Activated CD8-positive, alpha-beta memory T cell treated with anti-CD3 and anti-CD28 coated beads, Interleukin-2, amount 10 ng/mL, durations not matched to agents 7 days and 5 days (primary cell): Measurements from ENCODE around the gene HDAC9. TPM values are rescaled to one million over a fixed set of nuclear protein-coding genes. Genes with fewer than 3 reads are reported as not detected.

ENCODE experiments used
- ATAC-seq: fragments of 150-1000 bp; cut with Tn5 transposase; one replicate; pipeline ENCODE4 v1.10.0; 2021; ENCODE audit warnings: moderate library complexity
- CTCF ChIA-PET: fragments of 350-600 bp; sonication (Branson Sonifier 250); formaldehyde crosslinking; loops from one replicate; lab custom pipeline; 2021; ENCODE audit warnings: antibody characterized with exemption; lab: Charles Lee
- DNase-seq: peaks from one replicate; pipeline ENCODE4 v3.0.0-alpha.2; 2020
- H3K27ac Mint-ChIP-seq: one replicate; pipeline ENCODE4 v1.8.0; 2021; ENCODE audit warnings: mild to moderate bottlenecking, mixed read lengths
- H3K27me3 Mint-ChIP-seq: one replicate; pipeline ENCODE4 v1.8.0; 2021; ENCODE audit warnings: mixed read lengths
- H3K36me3 Mint-ChIP-seq: one replicate; pipeline ENCODE4 v1.8.0; 2021; ENCODE audit warnings: mild to moderate bottlenecking, mixed read lengths
- H3K4me1 Mint-ChIP-seq: one replicate; pipeline ENCODE4 v1.8.0; 2021; ENCODE audit warnings: mixed read lengths
- H3K4me3 Mint-ChIP-seq: one replicate; pipeline ENCODE4 v1.8.0; 2021; ENCODE audit warnings: mild to moderate bottlenecking, moderate library complexity, mixed read lengths
- H3K9me3 Mint-ChIP-seq: one replicate; pipeline ENCODE4 v1.8.0; 2022; ENCODE audit warnings: low read depth, mixed read lengths
- total RNA-seq, 2 experiments: library from RNA; stranded (reverse); gene quantifications; one replicate each; pipeline ENCODE4 v1.2.3, GENCODE V29; 2021

HDAC9 gene
- total RNA-seq, 2 experiments from 2014 or later = 0.91 to 2.9 TPM

DNA sequence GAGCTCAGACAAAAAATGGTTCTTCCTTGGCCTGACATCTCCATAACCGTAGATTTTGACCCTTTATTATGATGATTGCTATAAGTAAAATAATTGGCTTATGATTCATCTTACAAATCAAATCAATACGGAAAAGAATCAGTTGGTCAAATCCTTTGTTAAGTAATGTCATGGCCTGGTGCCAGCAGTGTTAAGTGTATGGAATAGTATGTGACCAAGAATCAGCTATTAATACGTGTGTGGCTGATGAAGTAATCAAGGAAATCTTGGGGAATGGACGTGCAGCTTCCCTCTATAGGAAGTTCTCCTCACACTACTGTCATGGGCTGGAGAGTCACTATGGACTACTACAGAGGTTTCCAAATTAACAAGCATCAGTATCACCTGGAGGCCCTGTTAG lies 391.3 kb downstream of the HDAC9 start:
- ATAC-seq (no peak), DNase-seq (no peak)
- CTCF ChIA-PET = no interaction called here
- no peaks in the 10 kb centered on the region for H3K27me3 Mint-ChIP-seq
- H3K27ac Mint-ChIP-seq = no peak overlapping the region
- no peaks in the 10 kb centered on the region for H3K4me1 Mint-ChIP-seq
- no peak overlapping the region for H3K4me3 Mint-ChIP-seq
- H3K36me3 Mint-ChIP-seq = no peaks in the 10 kb centered on the region
- peaks cover 7% of the 10 kb centered on the region for H3K9me3 Mint-ChIP-seq

GRCh38 chr7:18889436-18889835 lies 393.9 kb downstream of the HDAC9 start:
- CTCF ChIA-PET = no interaction called here
- Mint-ChIP-seq H3K4me1 (no peaks in the 10 kb centered on the region), H3K27me3 (no peaks in the 10 kb centered on the region), H3K9me3 (peaks cover 7% of the 10 kb centered on the region), H3K36me3 (no peaks in the 10 kb centered on the region), H3K27ac (no peak overlapping the region), H3K4me3 (no peak overlapping the region)
- no peak for DNase-seq
- ATAC-seq = no peak

GRCh38 chr7:18890134-18890533 lies 394.6 kb downstream of the HDAC9 start:
- H3K4me3 Mint-ChIP-seq = no peak overlapping the region
- CTCF ChIA-PET = no interaction called here
- DNase-seq (no peak), ATAC-seq (no peak)
- peaks cover 7% of the 10 kb centered on the region for H3K9me3 Mint-ChIP-seq
- no peaks in the 10 kb centered on the region for H3K27me3 Mint-ChIP-seq
- H3K4me1 Mint-ChIP-seq = no peaks in the 10 kb centered on the region
- no peak overlapping the region for H3K27ac Mint-ChIP-seq
- no peaks in the 10 kb centered on the region for H3K36me3 Mint-ChIP-seq

- Mint-ChIP-seq H3K4me1 (no peaks in the 10 kb centered on the region), H3K36me3 (no peaks in the 10 kb centered on the region), H3K27ac (no peak overlapping the region), H3K27me3 (no peaks in the 10 kb centered on the region), H3K9me3 (peaks cover 5% of the 10 kb centered on the region), H3K4me3 (no peak overlapping the region)
- CTCF ChIA-PET = no interaction called here
- DNase-seq = no peak
- ATAC-seq = no peak
Measured at GRCh38 chr7:18890885-18891621, 395.5 kb downstream of the HDAC9 start.

- Mint-ChIP-seq H3K4me3 (no peak overlapping the region), H3K27ac (no peak overlapping the region), H3K9me3 (peaks cover 2% of the 10 kb centered on the region), H3K4me1 (no peaks in the 10 kb centered on the region), H3K27me3 (no peaks in the 10 kb centered on the region), H3K36me3 (no peaks in the 10 kb centered on the region)
- no peak for DNase-seq
- ATAC-seq = no peak
- CTCF ChIA-PET = no interaction called here
Measured at GRCh38 chr7:18893156-18893555, 397.6 kb downstream of the HDAC9 start.

DNA sequence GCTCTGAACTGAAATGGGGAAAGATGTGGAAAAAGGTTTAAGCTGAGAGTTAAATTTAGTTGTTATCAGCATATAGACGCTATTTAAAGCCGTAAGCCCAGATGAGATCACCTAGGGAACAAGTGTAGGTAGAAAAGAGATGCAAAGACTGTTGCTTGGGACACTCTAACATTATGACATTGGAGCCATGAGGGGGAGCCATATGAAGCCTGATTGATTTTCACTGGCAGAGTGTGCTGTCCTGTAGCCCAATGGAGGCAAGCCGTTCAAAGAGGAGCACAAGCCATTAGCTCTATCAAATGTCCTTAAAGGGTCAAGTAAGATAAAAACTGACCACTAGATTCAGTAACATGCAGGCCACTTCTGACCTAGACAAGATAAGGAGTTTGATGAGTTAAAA lies 398.6 kb downstream of the HDAC9 start:
- Mint-ChIP-seq H3K27ac (no peak overlapping the region), H3K4me1 (no peaks in the 10 kb centered on the region), H3K27me3 (no peaks in the 10 kb centered on the region), H3K9me3 (peaks cover 2% of the 10 kb centered on the region), H3K36me3 (no peaks in the 10 kb centered on the region), H3K4me3 (no peak overlapping the region)
- CTCF ChIA-PET = no interaction called here
- no peak for DNase-seq
- no peak for ATAC-seq

- CTCF ChIA-PET = no interaction called here
- Mint-ChIP-seq H3K27ac (no peak overlapping the region), H3K4me3 (no peak overlapping the region), H3K4me1 (no peaks in the 10 kb centered on the region), H3K27me3 (no peaks in the 10 kb centered on the region), H3K9me3 (peaks cover 2% of the 10 kb centered on the region), H3K36me3 (no peaks in the 10 kb centered on the region)
- DNase-seq (no peak), ATAC-seq (no peak)
Measured at GRCh38 chr7:18895456-18895855, 399.9 kb downstream of the HDAC9 start.

DNA sequence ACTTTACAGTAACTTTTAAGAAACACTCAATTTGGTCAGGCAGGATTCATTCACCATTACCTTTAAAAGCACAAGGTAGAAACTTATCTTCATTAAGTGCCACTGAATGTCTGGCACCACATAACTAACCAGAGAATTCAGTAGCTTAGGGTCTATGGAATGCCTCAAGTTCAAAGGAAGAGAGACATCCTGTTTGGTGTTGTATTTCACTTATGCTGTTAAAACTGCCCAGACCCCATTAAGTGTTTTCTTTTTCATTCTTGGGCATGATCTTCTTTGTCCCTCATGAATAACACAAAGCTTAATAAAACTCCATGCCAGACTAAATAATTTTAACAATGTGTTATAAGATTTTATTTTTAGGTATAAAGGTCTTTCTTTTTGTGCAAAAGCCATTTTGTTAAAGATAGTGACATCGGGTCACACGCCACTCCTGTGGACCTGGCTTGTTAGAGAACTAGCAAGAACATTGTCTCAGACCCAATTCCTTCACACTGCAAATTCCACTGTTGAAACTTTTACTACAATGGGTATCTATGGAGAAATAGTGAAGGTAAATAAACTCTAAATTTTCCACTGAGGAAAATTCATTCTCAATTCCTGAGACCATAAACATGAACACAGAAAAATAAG lies 400.9 kb downstream of the HDAC9 start:
- ATAC-seq (no peak), DNase-seq (no peak)
- Mint-ChIP-seq H3K27me3 (no peaks in the 10 kb centered on the region), H3K4me1 (no peaks in the 10 kb centered on the region), H3K36me3 (no peaks in the 10 kb centered on the region), H3K27ac (no peak overlapping the region), H3K9me3 (no peaks in the 10 kb centered on the region), H3K4me3 (no peak overlapping the region)
- CTCF ChIA-PET = no interaction called here

DNA sequence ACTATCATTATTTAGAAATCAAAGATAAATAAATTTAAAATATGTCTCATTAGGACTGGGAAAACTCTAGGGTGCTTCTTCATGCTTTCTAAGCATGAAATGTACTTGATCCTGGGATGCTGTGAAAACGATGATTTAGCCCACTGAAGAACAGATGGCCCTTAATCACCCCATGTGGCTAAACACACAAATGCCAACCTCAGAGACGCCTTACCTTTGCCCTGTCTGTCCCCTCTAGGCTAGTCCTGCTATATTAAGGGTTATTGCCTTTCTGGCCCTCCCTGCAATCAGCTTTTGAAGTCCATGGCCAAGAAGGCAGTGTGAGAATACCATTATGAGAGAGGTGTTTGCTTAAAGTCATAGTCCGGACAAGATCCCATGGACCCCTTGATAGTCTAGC lies 404.7 kb downstream of the HDAC9 start:
- Mint-ChIP-seq H3K4me3 (no peak overlapping the region), H3K36me3 (no peaks in the 10 kb centered on the region), H3K27ac (no peak overlapping the region), H3K9me3 (peaks cover 2% of the 10 kb centered on the region), H3K27me3 (no peaks in the 10 kb centered on the region), H3K4me1 (no peaks in the 10 kb centered on the region)
- DNase-seq (no peak), ATAC-seq (no peak)
- CTCF ChIA-PET = no interaction called here

DNA sequence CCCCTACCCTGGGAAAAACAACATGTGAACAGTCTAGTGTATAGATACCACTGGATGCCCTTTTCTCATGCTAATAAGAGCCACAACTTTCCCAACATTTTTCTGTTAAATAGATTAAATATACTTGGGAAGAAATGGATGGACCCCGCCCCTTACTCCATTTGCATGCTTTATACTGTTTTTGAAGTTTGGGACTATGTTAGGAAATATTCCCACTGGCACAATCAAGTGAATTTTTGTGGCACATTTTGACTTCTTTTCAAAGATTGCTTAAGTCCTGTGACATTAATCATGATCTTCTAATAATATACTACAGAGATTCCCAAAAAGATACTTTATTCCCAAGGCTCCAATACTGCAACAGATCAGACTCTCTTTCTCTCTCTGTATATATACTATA lies 405.3 kb downstream of the HDAC9 start:
- CTCF ChIA-PET = no interaction called here
- no peak overlapping the region for H3K4me3 Mint-ChIP-seq
- DNase-seq = no peak
- H3K36me3 Mint-ChIP-seq = no peaks in the 10 kb centered on the region
- H3K9me3 Mint-ChIP-seq = peaks cover 3% of the 10 kb centered on the region
- no peak for ATAC-seq
- no peaks in the 10 kb centered on the region for H3K4me1 Mint-ChIP-seq
- no peak overlapping the region for H3K27ac Mint-ChIP-seq
- no peaks in the 10 kb centered on the region for H3K27me3 Mint-ChIP-seq

DNA sequence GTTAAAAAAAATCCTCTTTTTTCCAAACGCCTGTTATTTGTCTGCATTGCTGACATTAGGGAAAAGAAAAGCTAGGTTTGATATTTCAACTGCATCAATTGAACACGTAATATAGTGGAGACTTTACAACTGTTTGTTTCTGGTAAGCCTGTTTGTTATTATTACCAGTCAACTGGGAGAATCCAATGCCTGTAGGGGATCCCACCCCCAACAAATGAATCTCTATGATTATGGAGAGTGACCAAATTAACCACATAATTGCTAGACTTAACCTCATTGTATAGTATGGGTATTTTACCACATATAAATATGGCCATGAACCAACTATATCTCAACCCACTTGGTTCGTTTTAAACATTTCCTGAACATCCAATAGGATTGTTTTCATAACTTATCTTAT lies 405.8 kb downstream of the HDAC9 start:
- CTCF ChIA-PET = no interaction called here
- H3K27ac Mint-ChIP-seq = no peak overlapping the region

DNA sequence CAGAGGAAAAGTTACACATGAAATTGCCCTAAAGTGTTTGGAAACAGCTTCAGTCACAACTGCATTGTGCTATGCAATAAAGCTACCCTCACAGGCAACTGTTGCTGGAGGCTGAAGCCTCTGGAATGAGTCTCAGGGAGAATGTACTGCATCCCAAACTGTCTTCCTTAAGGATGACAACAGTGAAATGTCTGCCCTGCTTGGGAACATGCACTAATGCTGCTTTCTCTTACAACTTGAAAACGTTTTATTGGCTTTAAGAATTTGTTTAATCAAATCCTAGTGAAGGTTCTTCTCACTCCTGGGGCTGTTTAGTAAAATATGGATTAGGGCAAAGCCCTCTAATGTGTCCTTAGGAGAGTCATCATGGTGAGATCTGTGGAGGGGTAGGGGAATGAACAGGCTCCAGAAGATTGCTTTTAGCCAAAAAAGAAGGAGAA lies 406.5 kb downstream of the HDAC9 start:
- no peak overlapping the region for H3K4me3 Mint-ChIP-seq
- no peaks in the 10 kb centered on the region for H3K4me1 Mint-ChIP-seq
- peaks cover 3% of the 10 kb centered on the region for H3K9me3 Mint-ChIP-seq
- DNase-seq (no peak), ATAC-seq (no peak)
- H3K27ac Mint-ChIP-seq = no peak overlapping the region
- CTCF ChIA-PET = no interaction called here
- H3K27me3 Mint-ChIP-seq = no peaks in the 10 kb centered on the region
- no peaks in the 10 kb centered on the region for H3K36me3 Mint-ChIP-seq

More for the DNA sequence above, 405.8 kb downstream of the HDAC9 start:
- no peak for DNase-seq
- H3K4me1 Mint-ChIP-seq = no peaks in the 10 kb centered on the region
- no peak overlapping the region for H3K4me3 Mint-ChIP-seq
- ATAC-seq = no peak
- peaks cover 3% of the 10 kb centered on the region for H3K9me3 Mint-ChIP-seq
- H3K27me3 Mint-ChIP-seq = no peaks in the 10 kb centered on the region
- no peaks in the 10 kb centered on the region for H3K36me3 Mint-ChIP-seq

GRCh38 chr7:18902892-18903291 lies 407.3 kb downstream of the HDAC9 start:
- H3K27ac Mint-ChIP-seq = no peak overlapping the region
- H3K36me3 Mint-ChIP-seq = no peaks in the 10 kb centered on the region
- no peaks in the 10 kb centered on the region for H3K27me3 Mint-ChIP-seq
- peaks cover 3% of the 10 kb centered on the region for H3K9me3 Mint-ChIP-seq
- DNase-seq (no peak), ATAC-seq (no peak)
- H3K4me1 Mint-ChIP-seq = no peaks in the 10 kb centered on the region
- CTCF ChIA-PET = no interaction called here
- no peak overlapping the region for H3K4me3 Mint-ChIP-seq

GRCh38 chr7:18903695-18904094 lies 408.1 kb downstream of the HDAC9 start:
- peaks cover 3% of the 10 kb centered on the region for H3K9me3 Mint-ChIP-seq
- H3K27ac Mint-ChIP-seq = no peak overlapping the region
- no peak overlapping the region for H3K4me3 Mint-ChIP-seq
- DNase-seq (no peak), ATAC-seq (no peak)
- H3K4me1 Mint-ChIP-seq = no peaks in the 10 kb centered on the region
- CTCF ChIA-PET = no interaction called here
- H3K27me3 Mint-ChIP-seq = no peaks in the 10 kb centered on the region
- no peaks in the 10 kb centered on the region for H3K36me3 Mint-ChIP-seq
